Stimulated activated CD4-positive, alpha-beta T cell treated with anti-CD3 and anti-CD28 coated beads, Interleukin-4, amount 100 ng/mL, for 48 hours (primary cell): ENCODE results near the gene TM7SF3.

ENCODE experiments used
- DNase-seq, 2 donors: peaks; one replicate each; pipeline ENCODE4 v3.0.0-alpha.2; 2020; ENCODE audit warnings: low read depth in 2 of 2

TM7SF3 gene

DNA sequence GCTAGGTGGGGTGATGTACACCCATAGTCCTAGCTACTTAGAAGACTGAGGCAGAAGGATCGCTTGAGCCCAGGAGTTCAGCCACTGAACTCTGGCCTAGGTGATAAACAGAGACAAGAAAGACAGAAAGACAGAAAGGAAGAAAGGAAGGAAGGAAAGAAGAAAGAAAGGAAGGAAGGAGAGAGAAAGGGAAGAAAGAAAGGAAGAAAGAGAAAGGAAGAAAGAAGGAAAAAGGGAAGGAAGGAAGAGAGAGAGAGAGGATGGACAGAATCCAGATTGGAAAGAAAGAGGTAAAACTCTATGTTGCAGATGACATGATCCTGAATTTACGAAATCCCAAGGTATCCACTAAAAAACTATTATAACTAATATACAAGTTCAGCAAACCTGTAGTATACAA, 84.6 kb downstream of the TM7SF3 start:
- DNase-seq = no peak

DNA sequence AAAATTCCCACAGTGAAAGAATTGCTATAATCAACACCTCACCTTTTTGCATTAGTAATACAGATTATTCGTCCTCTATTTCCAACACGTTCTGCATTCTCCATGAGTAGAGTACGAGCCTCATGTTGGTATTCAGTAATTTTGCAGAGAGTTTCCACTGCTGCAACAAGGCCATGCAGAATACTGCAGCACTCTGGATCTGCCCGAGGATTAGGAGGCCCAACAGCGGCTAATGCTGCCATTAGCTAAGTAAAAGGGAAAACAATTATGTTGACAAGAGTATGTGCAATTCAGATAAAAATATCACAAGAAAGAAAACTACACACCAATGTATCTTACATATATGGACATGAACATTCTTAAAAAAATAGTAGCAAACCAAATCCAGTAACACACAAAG, 85.5 kb downstream of the TM7SF3 start:
- DNase-seq = no peak
